Vagina (tissue), 2 donors: ENCODE data around the gene PDE6C.
"Not testable (repeated sequence)": the region's sequence is repeated elsewhere in the genome, so short reads cannot be mapped to it uniquely, and the experiment has no call there.

ENCODE experiments used
- POLR2A ChIP-seq, 2 donors: fragments of 450-650 bp; IDR thresholded peaks; one replicate each; pipeline ENCODE4 v1.6.1; 2017; ENCODE audit warnings: antibody characterized with exemption in 2 of 2, mild to moderate bottlenecking in 2 of 2, moderate library complexity in 2 of 2
- POLR2AphosphoS5 ChIP-seq, 2 donors: sonication (generic); formaldehyde crosslinking; IDR thresholded peaks; one replicate each; pipeline ENCODE4 v1.9.0; 2017; ENCODE audit warnings: antibody characterized with exemption in 2 of 2, mild to moderate bottlenecking in 2 of 2, low read depth in 1 of 2; ENCODE audit not compliant: insufficient read depth in 1 of 2
- TF ChIP-seq, protein P1 (sequence below), 3 experiments: fragments of 450-650 bp in 2 of 3; fragments of 200-600 bp in 1 of 3; sonication (generic) in 1 of 3; IDR thresholded peaks; one replicate each; pipeline ENCODE4 v1.5.1; 2017 to 2019; ENCODE audit warnings: antibody characterized with exemption in 3 of 3, mild to moderate bottlenecking in 2 of 3, moderate library complexity in 2 of 3

DNA sequence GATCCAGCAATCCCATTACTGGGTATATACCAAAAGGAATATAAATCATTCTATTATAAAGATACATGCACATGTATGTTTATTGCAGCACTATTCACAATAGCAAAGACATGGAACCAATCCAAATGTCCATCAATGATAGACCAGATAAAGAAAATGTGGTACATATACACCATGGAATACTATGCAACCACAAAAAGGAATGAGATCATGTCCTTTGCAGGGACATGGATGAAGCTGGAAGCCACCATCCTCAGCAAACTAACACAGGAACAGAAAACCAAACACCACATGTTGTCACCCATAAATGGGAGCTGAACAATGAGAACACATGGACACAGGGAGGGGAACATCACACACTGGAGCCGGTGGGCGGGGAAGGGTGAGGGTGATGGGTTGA is 84.2 kb downstream of the PDE6C start:
- TF ChIP-seq POLR2A (IDR thresholded peaks at IDR 0.05); POLR2AphosphoS5 (IDR thresholded peaks at IDR 0.05; ENCODE audit: insufficient read depth in 1 of 2, low read depth in 1 of 2): not testable (repeated sequence)
- TF ChIP-seq, protein P1, sequence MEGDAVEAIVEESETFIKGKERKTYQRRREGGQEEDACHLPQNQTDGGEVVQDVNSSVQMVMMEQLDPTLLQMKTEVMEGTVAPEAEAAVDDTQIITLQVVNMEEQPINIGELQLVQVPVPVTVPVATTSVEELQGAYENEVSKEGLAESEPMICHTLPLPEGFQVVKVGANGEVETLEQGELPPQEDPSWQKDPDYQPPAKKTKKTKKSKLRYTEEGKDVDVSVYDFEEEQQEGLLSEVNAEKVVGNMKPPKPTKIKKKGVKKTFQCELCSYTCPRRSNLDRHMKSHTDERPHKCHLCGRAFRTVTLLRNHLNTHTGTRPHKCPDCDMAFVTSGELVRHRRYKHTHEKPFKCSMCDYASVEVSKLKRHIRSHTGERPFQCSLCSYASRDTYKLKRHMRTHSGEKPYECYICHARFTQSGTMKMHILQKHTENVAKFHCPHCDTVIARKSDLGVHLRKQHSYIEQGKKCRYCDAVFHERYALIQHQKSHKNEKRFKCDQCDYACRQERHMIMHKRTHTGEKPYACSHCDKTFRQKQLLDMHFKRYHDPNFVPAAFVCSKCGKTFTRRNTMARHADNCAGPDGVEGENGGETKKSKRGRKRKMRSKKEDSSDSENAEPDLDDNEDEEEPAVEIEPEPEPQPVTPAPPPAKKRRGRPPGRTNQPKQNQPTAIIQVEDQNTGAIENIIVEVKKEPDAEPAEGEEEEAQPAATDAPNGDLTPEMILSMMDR (IDR thresholded peaks at IDR 0.05): not testable (repeated sequence)
